Inflammatory macrophage (primary cell): ENCODE data around the gene VSIG4.
"Not testable (repeated sequence)": the region's sequence is repeated elsewhere in the genome, so short reads cannot be mapped to it uniquely, and the experiment has no call there.

ENCODE experiments used
- DNase-seq, 2 donors: peaks; one replicate each; pipeline ENCODE4 v3.0.0-alpha.2; 2020 to 2022

VSIG4 gene

GRCh38 chrX:65975161-65975751, 64.6 kb downstream of the VSIG4 start:
- not testable (repeated sequence) for DNase-seq
